Parathyroid adenoma (tissue), 2 donors: ENCODE data around the gene ACACB.
A peak's percentile ranks its signal among the peaks of the same experiment; 100 is the strongest.

Experiments
- H2AFZ ChIP-seq: fragments of 300-600 bp; sonication (generic); one replicate; pipeline ENCODE4 v1.7.0; 2017; ENCODE audit warnings: antibody characterized with exemption, mild to moderate bottlenecking
- H3K27ac ChIP-seq: fragments of 300-600 bp; sonication (generic); one replicate; pipeline ENCODE4 v1.7.0; 2017
- H3K27me3 ChIP-seq: fragments of 300-600 bp; sonication (generic); one replicate; pipeline ENCODE4 v1.7.0; 2017; ENCODE audit warnings: low read length; ENCODE audit not compliant: control insufficient read depth, insufficient read depth
- H3K36me3 ChIP-seq: fragments of 300-600 bp; sonication (generic); one replicate; pipeline ENCODE4 v1.7.0; 2017; ENCODE audit warnings: low read length; ENCODE audit not compliant: control insufficient read depth, insufficient read depth
- H3K4me1 ChIP-seq: fragments of 300-600 bp; sonication (generic); one replicate; pipeline ENCODE4 v1.7.0; 2017; ENCODE audit warnings: control low read depth
- H3K4me2 ChIP-seq: fragments of 300-600 bp; sonication (generic); one replicate; pipeline ENCODE4 v1.7.0; 2017; ENCODE audit warnings: low read length
- H3K4me3 ChIP-seq: fragments of 300-600 bp; sonication (generic); one replicate; pipeline ENCODE4 v1.7.0; 2017; ENCODE audit warnings: low read depth, low read length
- H3K79me2 ChIP-seq: fragments of 300-600 bp; sonication (generic); one replicate; pipeline ENCODE4 v1.7.0; 2017; ENCODE audit warnings: control low read depth
- H3K9ac ChIP-seq: fragments of 300-600 bp; sonication (generic); one replicate; pipeline ENCODE4 v1.7.0; 2017; ENCODE audit warnings: mild to moderate bottlenecking
- H3K9me3 ChIP-seq: fragments of 300-600 bp; sonication (generic); one replicate; pipeline ENCODE4 v1.7.0; 2017; ENCODE audit warnings: low read length; ENCODE audit not compliant: control insufficient read depth
- TF ChIP-seq, protein P1 (sequence below): fragments of 300-600 bp; sonication (generic); IDR thresholded peaks from one replicate; pipeline ENCODE4 v1.7.0; 2017; ENCODE audit warnings: antibody characterized with exemption, mild to moderate bottlenecking
- donor health status: primary hyperparathyroidism.

The ACACB gene

GRCh38 chr12:109115758-109116610 lies at the start of gene ACACB:
TSS of gene ACACB (plus strand) at chr12:109116587. CDS start at chr12:109139406, 22,819 bp downstream.
- Histone ChIP-seq H3K79me2 (peaks cover 20% of the 10 kb centered on the region), H3K4me3 (peak within 1 kb of the TSS; percentile 41), H3K9ac (peak within 1 kb of the TSS; percentile 38)

GRCh38 chr12:109069307-109070271 lies 46.8 kb upstream of the ACACB start:
- H3K4me2 ChIP-seq: no peak overlapping the region
- no peaks in the 10 kb centered on the region for H3K27me3 ChIP-seq
- H3K9ac ChIP-seq: no peak overlapping the region
- H3K79me2 ChIP-seq: no peaks in the 10 kb centered on the region
- no peak overlapping the region for H2AFZ ChIP-seq
- no peak overlapping the region for H3K27ac ChIP-seq
- H3K4me3 ChIP-seq: no peak overlapping the region
- H3K36me3 ChIP-seq: no peaks in the 10 kb centered on the region
- H3K4me1 ChIP-seq: no peaks in the 10 kb centered on the region
- TF ChIP-seq, protein P1, sequence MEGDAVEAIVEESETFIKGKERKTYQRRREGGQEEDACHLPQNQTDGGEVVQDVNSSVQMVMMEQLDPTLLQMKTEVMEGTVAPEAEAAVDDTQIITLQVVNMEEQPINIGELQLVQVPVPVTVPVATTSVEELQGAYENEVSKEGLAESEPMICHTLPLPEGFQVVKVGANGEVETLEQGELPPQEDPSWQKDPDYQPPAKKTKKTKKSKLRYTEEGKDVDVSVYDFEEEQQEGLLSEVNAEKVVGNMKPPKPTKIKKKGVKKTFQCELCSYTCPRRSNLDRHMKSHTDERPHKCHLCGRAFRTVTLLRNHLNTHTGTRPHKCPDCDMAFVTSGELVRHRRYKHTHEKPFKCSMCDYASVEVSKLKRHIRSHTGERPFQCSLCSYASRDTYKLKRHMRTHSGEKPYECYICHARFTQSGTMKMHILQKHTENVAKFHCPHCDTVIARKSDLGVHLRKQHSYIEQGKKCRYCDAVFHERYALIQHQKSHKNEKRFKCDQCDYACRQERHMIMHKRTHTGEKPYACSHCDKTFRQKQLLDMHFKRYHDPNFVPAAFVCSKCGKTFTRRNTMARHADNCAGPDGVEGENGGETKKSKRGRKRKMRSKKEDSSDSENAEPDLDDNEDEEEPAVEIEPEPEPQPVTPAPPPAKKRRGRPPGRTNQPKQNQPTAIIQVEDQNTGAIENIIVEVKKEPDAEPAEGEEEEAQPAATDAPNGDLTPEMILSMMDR: no peak
- no peaks in the 10 kb centered on the region for H3K9me3 ChIP-seq

More at GRCh38 chr12:109115758-109116610, at the start of gene ACACB:
- no peaks in the 10 kb centered on the region for H3K9me3 ChIP-seq
- peak within 1 kb of the TSS; percentile 92 for H3K27ac ChIP-seq
- TF ChIP-seq, protein P1: peak; percentile 6
- H3K36me3 ChIP-seq: no peaks in the 10 kb centered on the region
- peak within 1 kb of the TSS; percentile 19 for H2AFZ ChIP-seq
- no peaks in the 10 kb centered on the region for H3K27me3 ChIP-seq
- H3K4me2 ChIP-seq: peak within 1 kb of the TSS; percentile 72
- H3K4me1 ChIP-seq: peaks cover 64% of the 10 kb centered on the region

DNA sequence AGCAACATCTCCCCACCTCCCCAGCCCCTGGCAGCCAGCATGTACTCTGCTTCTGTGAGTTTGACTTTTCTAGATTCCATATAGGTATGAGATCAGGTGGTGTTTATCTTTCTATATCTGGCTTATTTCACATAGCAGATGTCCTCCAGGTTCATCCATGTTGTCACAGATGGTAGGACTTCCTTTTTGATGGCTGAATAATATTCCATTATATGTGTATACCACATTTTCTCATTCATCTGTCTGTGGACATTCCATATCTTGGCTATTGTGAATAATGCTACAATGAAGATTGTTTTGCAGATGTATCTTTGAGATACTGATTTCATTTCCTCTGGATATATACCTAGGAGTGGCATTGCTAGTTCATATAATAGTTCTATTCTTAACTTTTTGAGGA lies 41.5 kb upstream of the ACACB start:
- Histone ChIP-seq H3K79me2 (peaks cover 3% of the 10 kb centered on the region), H3K4me3 (no peak overlapping the region), H2AFZ (no peak overlapping the region), H3K4me2 (no peak overlapping the region), H3K4me1 (no peaks in the 10 kb centered on the region), H3K27me3 (no peaks in the 10 kb centered on the region), H3K36me3 (no peaks in the 10 kb centered on the region), H3K27ac (no peak overlapping the region), H3K9ac (no peak overlapping the region), H3K9me3 (no peaks in the 10 kb centered on the region)
- TF ChIP-seq, protein P1: no peak

DNA sequence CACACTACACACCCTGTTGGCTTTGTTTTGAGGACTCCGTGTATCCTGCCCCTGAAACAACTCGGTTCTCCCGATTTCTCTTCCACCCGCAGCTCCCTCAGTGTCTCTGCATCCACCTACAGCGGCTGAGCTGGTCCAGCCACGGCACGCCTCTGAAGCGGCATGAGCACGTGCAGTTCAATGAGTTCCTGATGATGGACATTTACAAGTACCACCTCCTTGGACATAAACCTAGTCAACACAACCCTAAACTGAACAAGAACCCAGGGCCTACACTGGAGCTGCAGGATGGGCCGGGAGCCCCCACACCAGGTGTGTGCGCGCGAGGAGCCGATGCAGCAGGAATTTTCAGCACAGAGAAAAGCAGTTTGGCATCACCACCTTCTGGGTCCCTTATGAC lies 33.6 kb upstream of the ACACB start:
- no peak overlapping the region for H2AFZ ChIP-seq
- no peak overlapping the region for H3K4me3 ChIP-seq
- no peaks in the 10 kb centered on the region for H3K9me3 ChIP-seq
- no peak overlapping the region for H3K9ac ChIP-seq
- H3K4me1 ChIP-seq: no peaks in the 10 kb centered on the region
- H3K27ac ChIP-seq: no peak overlapping the region
- no peaks in the 10 kb centered on the region for H3K27me3 ChIP-seq
- H3K79me2 ChIP-seq: peaks cover 3% of the 10 kb centered on the region
- no peaks in the 10 kb centered on the region for H3K36me3 ChIP-seq
- TF ChIP-seq, protein P1: no peak
- H3K4me2 ChIP-seq: no peak overlapping the region
